IPS-11a (cell line): ENCODE results near the gene SERPINC1.
"Not testable (repeated sequence)": the region's sequence is repeated elsewhere in the genome, so short reads cannot be mapped to it uniquely, and the experiment has no call there.

Source experiments
- H3K4me3 ChIP-seq: one replicate; pipeline ENCODE4 v1.5.1; 2013; ENCODE audit warnings: low read depth, low read length, control low read depth

The SERPINC1 gene

DNA sequence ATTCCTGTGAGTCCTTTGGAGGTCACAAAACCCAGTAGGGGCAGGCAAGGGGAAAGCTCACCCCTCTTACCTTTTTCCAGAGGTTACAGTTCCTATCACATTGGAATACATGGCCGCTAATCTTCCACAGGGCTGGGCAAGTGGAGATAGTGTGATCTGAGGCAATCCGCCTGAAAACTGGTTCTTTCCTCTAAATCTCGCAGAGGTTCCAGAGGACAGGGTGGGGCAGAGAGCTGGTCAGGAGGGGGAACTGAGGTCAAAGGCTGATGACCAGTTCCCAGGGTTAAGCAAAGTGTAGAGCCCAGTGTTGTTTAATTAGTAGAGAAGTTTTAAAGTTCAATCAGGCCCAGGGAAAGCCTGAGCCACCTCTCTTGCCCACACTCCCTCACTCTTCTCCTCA lies at the start of gene SERPINC1:
SERPINC1 (minus strand) TSS at position 179 of the 400 bp plus-strand sequence; CDS start at position 111, 68 bp downstream.
- H3K4me3 ChIP-seq: no peak within 1 kb of the TSS

DNA sequence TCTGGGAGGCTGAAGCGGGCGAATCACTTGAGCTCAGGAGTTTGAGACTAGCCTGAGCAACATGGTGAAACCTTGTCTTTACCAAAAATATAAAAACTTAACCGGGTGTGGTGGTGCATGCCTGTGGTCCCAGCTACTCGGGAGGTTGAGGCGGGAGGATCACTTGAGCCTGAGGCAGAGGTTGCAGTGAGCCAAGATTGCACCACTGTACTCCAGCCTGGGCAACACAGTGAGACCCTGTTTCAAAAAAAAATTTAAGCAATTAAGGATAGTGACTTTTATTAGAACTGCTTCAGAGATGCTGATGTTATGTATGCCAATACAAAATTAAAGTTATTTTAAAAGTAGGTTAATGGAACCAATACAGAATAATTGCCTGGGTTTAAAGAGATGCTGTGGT lies 48.8 kb upstream of the SERPINC1 start:
- not testable (repeated sequence) for H3K4me3 ChIP-seq

DNA sequence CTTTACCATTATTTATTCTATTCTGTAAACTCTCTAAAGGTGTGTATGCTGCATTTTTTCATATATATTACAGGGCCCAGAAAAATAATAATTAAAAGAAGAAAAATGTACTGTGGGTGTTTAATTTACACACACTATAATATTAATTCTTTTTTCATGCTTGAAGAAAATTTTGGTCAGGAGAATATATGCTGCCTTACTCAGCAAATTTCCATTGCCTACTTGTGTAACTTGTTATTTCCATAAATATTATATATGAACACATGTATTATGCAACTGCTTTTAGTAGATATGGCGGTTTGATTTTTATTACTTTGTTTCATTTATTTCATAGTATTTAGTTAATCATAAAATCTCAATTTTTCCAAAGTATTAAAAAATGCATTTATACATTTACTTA lies 46.4 kb upstream of the SERPINC1 start:
- no peak overlapping the region for H3K4me3 ChIP-seq

DNA sequence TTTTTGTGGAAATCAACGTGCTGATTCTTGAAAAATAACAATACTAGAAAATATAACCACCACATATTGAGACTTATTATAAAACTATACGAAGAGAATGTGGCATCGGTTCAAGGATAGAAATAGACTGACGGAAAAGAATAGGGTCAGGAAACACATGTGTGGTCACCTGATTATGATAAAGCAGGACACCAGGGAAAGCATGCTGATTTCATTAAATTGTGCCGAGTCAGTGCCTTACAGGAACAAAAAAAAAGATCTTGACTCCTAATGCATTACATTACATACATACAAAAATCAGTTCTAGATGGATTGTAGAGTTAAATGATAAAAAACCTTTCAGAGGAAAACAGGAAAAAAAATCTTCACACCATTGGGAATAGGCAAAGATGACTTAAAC lies 43.5 kb upstream of the SERPINC1 start:
- H3K4me3 ChIP-seq: no peak overlapping the region

DNA sequence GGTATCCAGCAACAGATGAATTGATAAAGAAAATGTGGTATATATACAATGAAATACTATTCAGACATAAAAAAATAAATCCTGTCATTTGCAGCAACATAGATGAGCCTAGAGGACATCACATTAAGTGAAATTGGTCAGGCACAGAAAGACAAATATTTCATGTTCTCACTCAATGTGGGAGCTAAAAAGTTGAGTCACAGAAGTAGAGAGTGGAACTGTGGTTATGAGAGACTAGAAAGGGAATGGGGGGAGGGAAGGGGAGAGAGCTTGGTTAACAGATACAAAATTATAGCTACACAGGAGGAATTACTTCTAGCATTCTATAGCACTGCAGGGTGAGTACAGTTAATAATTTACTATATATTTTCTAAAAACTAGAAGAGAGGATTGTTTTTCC lies 37.1 kb upstream of the SERPINC1 start:
- no peak overlapping the region for H3K4me3 ChIP-seq

DNA sequence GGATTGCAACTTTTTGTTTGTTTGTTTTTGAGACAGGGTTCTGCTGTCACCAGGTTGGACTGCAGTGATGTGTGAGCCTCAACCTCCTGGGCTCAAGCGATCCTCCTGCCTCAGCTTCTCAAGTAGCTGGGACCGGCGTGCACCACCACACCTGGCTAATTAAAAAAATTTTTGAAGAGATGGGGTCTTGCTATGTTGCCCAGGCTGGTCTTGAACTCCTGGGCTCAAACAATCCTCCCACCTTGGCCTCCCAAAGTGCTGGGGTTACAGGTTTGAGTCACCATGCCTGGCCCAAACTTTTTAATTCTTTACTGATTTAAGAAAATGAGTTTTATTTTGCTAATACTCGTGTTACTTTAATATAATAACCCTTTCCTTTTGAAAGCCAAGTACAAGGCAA lies 31.5 kb upstream of the SERPINC1 start:
- no peak overlapping the region for H3K4me3 ChIP-seq

DNA sequence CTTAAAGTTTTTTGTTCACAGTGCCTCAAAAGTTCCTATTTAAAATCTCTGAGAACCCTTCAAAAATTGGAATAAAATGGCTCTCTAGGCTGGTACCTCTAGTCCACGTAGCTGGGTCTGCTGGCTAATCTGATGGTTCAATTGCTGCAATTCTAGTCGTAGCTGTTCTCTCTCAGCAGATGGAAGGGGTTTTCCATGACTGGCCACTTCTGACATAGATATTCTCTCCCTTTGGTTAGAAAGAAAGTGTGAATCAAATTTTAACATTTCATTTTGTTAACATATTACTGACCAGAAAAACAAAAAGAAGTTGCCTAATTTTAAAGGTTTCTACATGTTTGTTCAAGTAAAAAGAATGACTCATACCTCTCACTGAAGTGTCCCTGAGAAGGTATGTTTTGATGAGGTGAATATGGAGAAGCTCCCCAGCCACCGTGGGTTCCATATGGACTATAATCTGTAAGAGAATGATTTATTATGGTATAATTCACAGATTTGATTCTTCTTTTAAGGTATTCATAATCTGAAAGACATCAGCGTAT lies 29.3 kb upstream of the SERPINC1 start:
- no peak overlapping the region for H3K4me3 ChIP-seq

DNA sequence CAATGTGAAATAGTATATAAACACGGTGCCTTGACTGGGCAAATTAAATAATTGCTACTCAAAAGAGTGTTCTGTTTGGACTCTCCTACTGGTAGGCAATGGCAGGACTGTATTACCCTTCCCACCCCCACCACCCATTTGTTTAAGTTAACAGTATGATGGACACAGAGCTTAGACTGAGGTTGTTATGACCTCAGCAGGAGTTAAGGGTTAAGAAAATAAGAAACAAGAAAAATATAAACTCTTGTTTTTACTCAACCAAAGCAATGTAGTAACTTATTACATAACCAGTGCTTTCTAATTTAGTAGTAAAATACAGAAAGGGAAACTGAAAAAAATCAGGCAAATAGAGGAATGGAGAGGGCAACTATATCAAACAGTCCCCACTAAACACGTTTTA lies 19.9 kb upstream of the SERPINC1 start:
- H3K4me3 ChIP-seq: no peak overlapping the region

DNA sequence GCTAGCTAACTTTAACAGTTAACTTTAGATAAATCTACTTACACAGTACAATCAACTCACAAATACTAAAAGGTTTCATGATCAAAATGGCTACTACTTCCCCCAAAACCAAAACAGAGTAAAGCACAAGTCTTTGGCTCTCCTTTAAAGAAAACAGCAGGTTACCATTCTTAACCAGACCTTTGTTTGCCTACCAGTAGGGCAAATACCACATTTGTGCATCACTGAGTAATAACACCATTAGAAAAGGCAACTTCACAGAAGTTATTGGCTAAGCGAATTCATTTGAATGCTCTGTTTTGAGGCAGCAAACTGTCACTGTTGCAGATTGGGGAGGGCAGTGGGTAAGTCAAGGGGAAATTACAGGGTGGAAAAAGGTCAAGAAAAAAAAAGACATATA lies 17.3 kb upstream of the SERPINC1 start:
- no peak overlapping the region for H3K4me3 ChIP-seq

DNA sequence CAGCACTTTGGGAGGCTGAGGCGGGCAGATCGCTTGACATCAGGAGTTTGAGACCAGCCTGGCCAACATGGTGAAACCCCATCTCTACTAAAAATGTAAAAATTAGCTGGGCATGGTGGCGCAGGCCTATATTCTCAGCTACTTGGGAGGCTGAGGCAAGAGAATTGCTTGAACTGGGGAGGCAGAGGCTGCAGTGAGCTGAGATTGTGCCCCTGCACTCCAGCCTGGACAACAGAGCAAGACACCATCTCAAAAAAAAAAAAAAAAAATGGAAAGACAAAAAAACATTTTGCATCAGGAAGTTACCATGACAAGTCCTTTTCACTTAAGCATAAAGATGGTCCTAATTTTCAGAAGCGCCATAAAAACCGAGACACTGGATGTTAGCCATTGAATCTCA lies 13.4 kb upstream of the SERPINC1 start:
- H3K4me3 ChIP-seq: not testable (repeated sequence)

DNA sequence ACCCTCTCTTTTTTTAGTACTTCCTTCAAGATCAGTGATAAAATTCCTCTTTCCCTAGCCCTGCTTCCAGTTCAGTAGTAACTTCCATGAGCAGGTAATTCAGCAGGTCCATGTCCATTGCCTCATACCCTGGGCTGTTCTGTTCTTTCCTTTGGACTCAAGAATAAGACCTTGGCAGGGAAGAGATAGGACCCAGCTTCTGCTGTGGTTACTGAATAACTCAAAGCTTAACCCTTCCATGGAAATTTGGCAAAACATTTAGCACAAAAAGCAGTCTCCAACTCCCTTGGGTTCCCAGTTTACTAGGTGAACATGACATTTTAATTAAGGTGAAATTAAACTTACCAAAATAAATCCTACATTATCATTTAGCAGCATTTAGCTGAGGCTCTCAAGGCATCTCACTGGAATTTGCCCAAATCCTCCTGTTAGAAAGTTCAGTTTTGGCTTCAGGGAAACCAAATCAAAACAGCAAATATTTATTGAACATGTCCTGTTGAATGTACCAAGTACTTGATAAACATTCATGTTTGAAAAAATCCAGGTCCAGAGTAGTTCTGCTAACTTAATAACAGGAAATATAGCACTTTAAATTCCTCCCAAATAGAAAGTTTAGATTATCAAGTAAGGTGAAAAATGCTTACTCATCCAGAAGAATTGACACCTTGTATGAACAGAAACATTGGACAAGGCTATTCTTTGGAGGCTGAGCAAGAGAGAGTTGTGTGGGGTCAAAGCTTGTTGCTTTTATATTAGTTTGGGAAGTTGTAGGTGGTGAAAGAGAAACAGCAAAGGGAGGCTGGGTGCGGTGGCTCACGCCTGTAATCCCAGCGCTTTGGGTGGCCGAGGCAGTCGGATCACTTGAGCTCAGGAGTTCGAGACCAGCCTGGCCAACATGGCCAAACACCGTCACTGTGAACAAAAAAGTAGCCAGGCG lies 8.4 kb upstream of the SERPINC1 start:
- no peak overlapping the region for H3K4me3 ChIP-seq

DNA sequence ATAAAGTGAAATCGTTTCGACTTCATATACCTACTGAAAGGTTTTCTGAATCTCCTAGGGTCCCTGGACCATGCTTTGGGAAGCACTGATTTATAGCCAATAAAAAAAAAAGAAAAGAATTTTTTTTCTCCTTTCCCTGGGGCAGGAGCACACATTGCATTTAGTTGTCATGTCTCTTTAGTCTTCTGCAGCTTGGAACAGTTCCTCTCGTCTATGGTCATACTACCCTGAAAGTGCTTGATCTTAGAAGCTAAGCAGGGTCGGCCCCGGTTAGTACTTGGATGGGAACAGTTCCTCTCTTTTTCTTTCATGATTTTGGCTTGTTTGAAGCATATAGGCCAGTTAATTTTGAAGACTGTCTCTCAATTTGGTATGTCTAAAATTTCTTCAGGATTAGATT lies 3.7 kb upstream of the SERPINC1 start:
- no peak overlapping the region for H3K4me3 ChIP-seq

DNA sequence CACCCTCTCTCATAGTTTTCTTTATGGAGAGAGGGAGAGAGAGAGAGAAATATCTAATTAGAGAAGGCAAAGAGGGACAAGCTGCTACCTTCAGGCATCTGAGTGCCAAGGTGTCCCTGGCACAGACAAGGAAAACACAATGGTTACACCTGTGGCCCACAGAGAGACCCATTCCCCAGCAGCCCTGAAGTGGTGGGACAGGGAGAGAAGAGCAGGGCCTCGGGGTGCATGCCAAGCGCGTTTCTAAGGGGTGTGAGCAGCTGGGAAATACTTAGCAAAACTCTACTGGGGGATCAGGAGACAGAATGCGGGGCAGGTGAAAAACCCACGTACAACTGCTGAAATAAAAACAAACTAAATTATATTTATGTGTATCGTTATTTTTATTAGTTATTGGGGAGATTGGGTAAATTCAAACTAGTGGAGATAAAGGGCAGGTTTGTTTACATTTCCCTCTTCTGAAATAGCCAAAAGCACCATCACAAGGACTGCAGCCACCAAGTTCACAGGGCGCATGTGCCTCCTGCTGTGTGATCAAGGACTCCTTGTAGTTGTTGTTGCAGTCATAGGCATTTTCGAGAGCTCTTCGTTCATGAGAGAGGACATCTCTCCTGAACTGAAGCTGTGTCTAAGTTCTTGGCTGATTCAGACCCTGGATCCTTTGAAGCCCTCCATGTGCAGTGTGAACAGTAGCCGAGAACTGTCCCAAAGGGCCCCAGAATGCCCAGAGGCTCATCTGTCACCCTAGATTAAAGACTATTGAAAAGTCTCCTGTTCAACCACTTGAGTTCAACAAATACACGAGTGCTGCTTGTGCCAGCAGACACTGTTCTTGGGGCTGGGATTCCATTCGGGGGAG lies 737 bp upstream of the SERPINC1 start:
- H3K4me3 ChIP-seq: no peak overlapping the region

DNA sequence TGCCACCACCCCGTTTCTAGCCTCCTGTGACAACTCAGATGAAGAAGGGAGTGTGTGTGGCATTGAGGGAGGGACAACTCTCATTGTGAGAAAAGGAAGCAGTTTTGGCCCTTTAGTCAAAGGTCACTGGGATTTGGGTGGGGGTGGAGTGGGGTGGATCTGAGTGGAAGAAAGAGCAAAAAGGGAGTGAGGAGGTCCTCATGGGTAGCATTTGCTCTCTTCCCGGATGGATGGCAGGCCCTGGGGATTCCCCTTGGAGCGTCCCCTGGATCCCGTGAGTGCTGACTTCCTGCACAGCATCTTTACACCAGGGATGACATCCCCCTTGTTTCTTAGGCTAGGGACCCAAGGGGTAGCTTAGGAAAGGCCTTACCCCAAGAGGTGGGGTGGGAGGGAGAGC lies 460 bp downstream of the SERPINC1 start:
- no peak overlapping the region for H3K4me3 ChIP-seq

DNA sequence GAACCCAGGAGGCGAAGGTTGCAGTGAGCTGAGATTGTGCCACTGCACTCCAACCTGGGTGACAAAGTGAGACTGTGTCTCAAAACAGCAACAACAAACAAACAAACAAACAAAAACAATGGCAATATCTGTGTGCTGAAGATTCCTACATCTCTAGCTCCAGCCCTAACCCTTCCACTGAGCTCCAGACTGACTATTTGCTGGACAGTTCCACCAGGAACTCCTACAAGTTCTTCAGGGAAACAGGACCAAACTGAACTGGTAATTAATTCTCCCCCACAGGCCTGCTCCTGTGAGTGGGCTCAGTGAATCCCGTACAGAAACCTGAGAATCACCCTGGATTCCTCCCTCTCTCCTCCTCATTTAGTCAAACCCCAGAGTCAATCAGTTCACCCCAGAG lies 1.5 kb downstream of the SERPINC1 start:
- no peak overlapping the region for H3K4me3 ChIP-seq

DNA sequence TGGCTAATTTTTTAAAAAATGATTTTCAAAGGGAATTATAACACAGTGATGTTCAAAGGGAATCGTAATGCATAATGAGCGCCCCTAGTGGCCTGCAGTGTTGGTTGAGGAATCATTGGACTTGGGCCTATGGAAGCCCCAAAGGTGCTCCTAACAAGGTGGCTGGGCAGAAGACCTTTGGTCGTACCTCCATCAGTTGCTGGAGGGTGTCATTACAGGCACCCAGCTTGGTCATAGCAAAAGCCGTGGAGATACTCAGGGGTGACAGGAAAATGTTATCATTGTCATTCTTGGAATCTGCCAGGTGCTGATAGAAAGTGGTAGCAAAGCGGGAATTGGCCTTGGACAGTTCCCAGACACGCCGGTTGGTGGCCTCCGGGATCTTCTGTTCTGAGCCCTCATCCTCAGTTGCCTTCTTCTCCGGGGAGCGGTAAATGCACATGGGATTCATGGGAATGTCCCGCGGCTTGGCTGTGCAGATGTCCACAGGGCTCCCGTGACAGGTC lies 2.7 kb downstream of the SERPINC1 start:
- no peak overlapping the region for H3K4me3 ChIP-seq

DNA sequence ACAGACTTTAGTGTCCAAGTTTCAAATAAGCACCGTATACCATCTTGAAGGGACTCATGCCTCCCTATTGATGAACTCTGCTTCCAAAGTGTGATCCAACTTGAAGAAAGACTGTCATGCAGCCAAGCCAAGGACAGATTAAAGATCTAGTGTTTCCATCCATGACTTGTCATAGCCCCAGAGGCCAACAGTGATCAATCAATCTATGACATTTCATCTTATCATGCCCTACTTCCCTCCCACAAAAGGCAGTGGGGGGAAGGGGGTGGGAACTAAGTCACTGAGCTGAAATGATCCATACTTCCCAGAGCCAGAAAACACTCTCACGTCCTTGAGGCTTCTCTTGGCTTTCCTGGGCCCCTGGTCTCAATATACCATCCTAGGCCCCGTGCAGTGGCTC lies 4.0 kb downstream of the SERPINC1 start:
- no peak overlapping the region for H3K4me3 ChIP-seq

DNA sequence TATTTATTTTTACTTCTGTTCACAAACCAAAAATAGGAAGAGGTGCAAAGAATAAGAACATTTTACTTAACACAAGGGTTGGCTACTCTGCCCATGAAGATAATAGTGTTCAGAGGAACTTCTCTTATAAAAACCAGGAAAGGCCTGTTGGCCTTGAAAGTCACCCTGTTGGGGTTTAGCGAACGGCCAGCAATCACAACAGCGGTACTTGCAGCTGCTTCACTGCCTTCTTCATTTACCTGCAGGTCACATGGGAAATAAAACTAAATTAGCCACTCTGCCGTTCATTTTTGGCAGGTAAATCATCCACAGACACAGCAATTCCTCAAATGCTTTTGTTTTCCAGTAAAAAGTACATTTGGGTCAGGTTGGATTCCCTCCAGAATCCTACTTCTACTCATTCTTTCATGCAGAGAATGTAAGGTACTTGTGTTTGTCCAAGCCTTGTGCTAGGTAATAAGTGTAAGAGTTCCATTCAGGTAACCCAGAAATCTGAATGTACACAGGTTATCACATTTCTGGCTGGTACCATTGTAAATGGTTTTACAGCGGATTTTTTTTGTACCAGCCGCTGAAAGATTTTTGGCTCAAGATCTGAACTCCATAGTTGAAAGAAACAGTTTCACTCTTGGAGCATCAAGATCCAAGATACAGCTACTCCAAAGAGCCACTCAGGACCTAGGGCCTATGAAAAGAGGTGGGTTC lies 13.1 kb downstream of the SERPINC1 start:
- no peak overlapping the region for H3K4me3 ChIP-seq

DNA sequence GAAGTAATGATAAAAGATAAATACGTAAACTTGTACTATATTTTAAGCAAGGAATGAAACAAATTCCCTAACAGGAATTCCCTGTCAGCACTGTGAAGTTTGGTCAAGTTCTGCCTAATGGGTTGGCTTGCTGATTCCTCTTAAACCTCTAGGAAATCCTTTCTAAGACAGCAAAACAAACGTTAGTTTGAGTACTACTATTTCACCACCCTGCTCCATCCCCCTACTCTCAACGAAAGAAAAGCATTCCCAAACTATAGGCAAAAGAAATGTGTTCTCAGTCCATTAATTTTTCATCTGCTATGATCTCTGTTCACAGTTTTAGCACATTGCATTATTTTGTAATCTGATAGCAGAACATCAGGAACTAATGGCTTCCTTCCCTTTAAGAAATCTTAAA lies 16.1 kb downstream of the SERPINC1 start:
- H3K4me3 ChIP-seq: no peak overlapping the region

DNA sequence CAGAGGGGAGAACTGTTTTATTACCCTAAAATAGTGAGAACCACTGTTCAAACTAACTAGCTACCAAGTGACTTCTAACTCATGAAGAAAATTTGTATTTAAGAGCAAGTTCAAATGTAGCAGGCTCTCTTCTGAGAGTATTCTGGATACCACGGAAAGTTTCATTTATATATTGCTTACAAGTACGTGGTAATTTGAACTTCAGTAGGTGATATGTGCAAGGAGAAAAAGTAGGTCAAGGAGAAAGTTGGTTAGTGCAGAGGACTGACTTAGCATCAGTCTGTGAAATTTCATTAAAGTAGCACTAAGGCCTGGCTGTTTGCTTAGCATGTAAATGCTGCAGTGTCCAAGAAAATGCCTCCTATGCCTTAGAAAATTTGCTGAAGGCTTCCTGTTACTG lies 16.7 kb downstream of the SERPINC1 start:
- H3K4me3 ChIP-seq: no peak overlapping the region

DNA sequence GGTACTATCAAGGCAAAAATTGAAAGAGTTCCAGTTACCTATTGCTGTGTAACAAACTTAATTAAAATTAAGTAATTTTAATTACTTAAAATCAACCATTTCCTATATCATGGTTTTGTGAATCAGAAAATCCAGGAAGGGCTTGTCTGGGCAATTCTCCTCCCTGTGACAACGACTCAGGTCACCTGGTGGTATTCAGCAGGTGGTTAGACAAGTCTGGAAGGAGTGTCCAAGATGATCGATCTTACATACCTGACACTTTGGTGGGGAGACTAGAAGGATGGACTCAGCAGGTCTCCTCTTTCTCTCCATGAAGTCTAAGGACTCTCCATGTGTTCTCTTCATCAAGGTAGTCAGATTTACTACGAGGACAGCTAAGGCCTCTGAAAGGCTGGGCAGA lies 22.9 kb downstream of the SERPINC1 start:
- H3K4me3 ChIP-seq: no peak overlapping the region
